HepG2 (cell line): Measurements from ENCODE around the gene THAP6. TPM values are rescaled to one million over a fixed set of nuclear protein-coding genes. Genes with fewer than 3 reads are reported as not detected.

Experiments
- ATAC-seq: fragments of 200-7000 bp; cut with Tn5 transposase; 3 replicates; pipeline ENCODE4 v1.9.1; 2020; ENCODE audit warnings: mild to moderate bottlenecking, moderate library complexity
- BruUV-seq: library from RNA; stranded (reverse); fragments of 400-500 nt; replicated peaks from 2 replicates; lab custom pipeline; 2021; lab: Mats Ljungman, UMichigan
- CTCF ChIA-PET: fragments of 300-600 bp; formaldehyde crosslinking; extraction: SDS; loops from one replicate; lab custom pipeline; 2021; ENCODE audit warnings: low total read pairs, inconsistent platforms, low intra/inter-chr PET ratio; lab: Yijun Ruan, JAX
- POLR2A ChIA-PET: fragments of 350-600 bp; sonication (Branson Sonifier 250); formaldehyde crosslinking; loops from one replicate; lab custom pipeline; 2020; ENCODE audit warnings: antibody characterized with exemption, inconsistent platforms; lab: Yijun Ruan, JAX
- DNase-seq: peaks from one replicate; pipeline ENCODE4 v3.0.0-alpha.2; 2015; ENCODE audit warnings: low spot score
- FAIRE-seq: peaks from 3 replicates; lab custom pipeline; 2011; peaks lifted over from hg19 to GRCh38; lab: Jason Lieb, UNC
- H2AFZ ChIP-seq: one replicate; pipeline ENCODE4 v1.6.1; 2011; ENCODE audit warnings: low read length, inconsistent platforms
- H3K27ac ChIP-seq: fragments of 300-600 bp; 3 replicates; pipeline ENCODE4 v1.8.0; 2011; ENCODE audit warnings: mixed run types, mild to moderate bottlenecking, mixed read lengths, low read length, inconsistent platforms; ENCODE audit not compliant: insufficient read depth; ENCODE audit errors: extremely low read length
- H3K27me3 ChIP-seq, 2 experiments: fragments of 200-600 bp in 1 of 2; 2 replicates in 1 of 2; 3 replicates in 1 of 2; pipeline versions ENCODE4 v1.6.0 to v1.8.0; 2011; ENCODE audit warnings: low read length in 2 of 2, mild to moderate bottlenecking in 2 of 2, moderate library complexity in 2 of 2, inconsistent platforms in 1 of 2; ENCODE audit not compliant: insufficient read depth in 2 of 2, control insufficient read depth in 1 of 2
- H3K36me3 ChIP-seq, 2 experiments: fragments of 200-600 bp in 1 of 2; replicated peaks in 1 of 2; 2 replicates in 1 of 2; 3 replicates in 1 of 2; pipeline versions ENCODE4 v1.5.1 to v1.8.0; 2011; ENCODE audit warnings: low read length in 2 of 2, inconsistent platforms in 1 of 2; ENCODE audit not compliant: insufficient read depth in 2 of 2, control insufficient read depth in 1 of 2
- H3K4me1 ChIP-seq: 2 replicates; pipeline ENCODE4 v1.5.1; 2012; ENCODE audit warnings: low read length, inconsistent platforms; ENCODE audit not compliant: insufficient read depth
- H3K4me2 ChIP-seq: 2 replicates; pipeline ENCODE4 v1.6.0; 2011; ENCODE audit warnings: low read depth, low read length, inconsistent platforms
- H3K4me3 ChIP-seq, 3 experiments: fragments of 200-600 bp in 1 of 3; sonication (generic), shearing (Covaris generic) in 1 of 3; replicated peaks in 1 of 3; 2 replicates each; pipeline ENCODE4 v1.5.1; 2011 to 2016; ENCODE audit warnings: low read length in 3 of 3, inconsistent platforms in 2 of 3, low read depth in 2 of 3, mild to moderate bottlenecking in 2 of 3, control low read depth in 1 of 3, mixed read lengths in 1 of 3; ENCODE audit not compliant: insufficient read depth in 1 of 3
- H3K79me2 ChIP-seq: one replicate; pipeline ENCODE4 v1.6.1; 2011; ENCODE audit warnings: low read length, inconsistent platforms; ENCODE audit not compliant: insufficient read depth
- H3K9ac ChIP-seq: 2 replicates; pipeline ENCODE4 v1.6.0; 2011; ENCODE audit warnings: mild to moderate bottlenecking, low read depth, low read length, inconsistent platforms; ENCODE audit not compliant: insufficient read depth
- H3K9me3 ChIP-seq: 2 replicates; pipeline ENCODE4 v1.5.1; 2012; ENCODE audit warnings: mild to moderate bottlenecking, low read length
- H4K20me1 ChIP-seq: 2 replicates; pipeline ENCODE4 v1.6.0; 2011; ENCODE audit warnings: inconsistent platforms, mild to moderate bottlenecking, low read length, moderate library complexity; ENCODE audit not compliant: insufficient read depth
- CREBL2 ChIP-seq: sonication (generic); formaldehyde crosslinking; IDR thresholded peaks from 2 replicates; pipeline ENCODE4 v1.8.1; 2023; ENCODE audit warnings: missing genetic modification reagents, mild to moderate bottlenecking, borderline replicate concordance
- GLI4 ChIP-seq: sonication (generic); formaldehyde crosslinking; IDR thresholded peaks from 2 replicates; pipeline ENCODE4 v1.5.1; 2020; ENCODE audit warnings: missing genetic modification reagents, mild to moderate bottlenecking, moderate library complexity, borderline replicate concordance
- MIER3 ChIP-seq: IDR thresholded peaks from 2 replicates; pipeline ENCODE4 v1.6.1; 2016; ENCODE audit warnings: missing compliant biosample characterization, borderline replicate concordance
- NCOA1 ChIP-seq: sonication (generic); formaldehyde crosslinking; IDR thresholded peaks from 2 replicates; pipeline ENCODE4 v1.9.0; 2021; ENCODE audit warnings: missing genetic modification reagents
- NR2F2 ChIP-seq: IDR thresholded peaks from 2 replicates; pipeline ENCODE4 v1.6.1; 2012; ENCODE audit warnings: low read depth, inconsistent platforms, borderline replicate concordance
- RAD51 ChIP-seq: fragments of 450-650 bp; IDR thresholded peaks from 2 replicates; pipeline ENCODE4 v1.6.1; 2016; ENCODE audit warnings: borderline replicate concordance
- SKI ChIP-seq: fragments of 450-650 bp; IDR thresholded peaks from one replicate; pipeline ENCODE4 v1.6.1; 2018; ENCODE audit warnings: mild to moderate bottlenecking; ENCODE audit not compliant: partially characterized antibody
- SMAD3 ChIP-seq: sonication (generic); formaldehyde crosslinking; IDR thresholded peaks from 2 replicates; pipeline ENCODE4 v1.4.0; 2020; ENCODE audit warnings: missing genetic modification reagents
- SRY ChIP-seq: sonication (generic); formaldehyde crosslinking; IDR thresholded peaks from 2 replicates; pipeline ENCODE4 v1.8.0; 2022; ENCODE audit warnings: mild to moderate bottlenecking, missing genetic modification reagents
- ZNF746 ChIP-seq: sonication (generic); formaldehyde crosslinking; IDR thresholded peaks from 2 replicates; pipeline ENCODE4 v1.8.0; 2022; ENCODE audit warnings: mild to moderate bottlenecking, missing genetic modification reagents
- ZNF776 ChIP-seq: sonication (generic); formaldehyde crosslinking; IDR thresholded peaks from 2 replicates; pipeline ENCODE4 v1.4.0; 2020; ENCODE audit warnings: mild to moderate bottlenecking, missing genetic modification reagents
- WGBS: methylation state at CpG from one replicate; pipeline ENCODE4 v1.1.6; 2017; ENCODE audit warnings: low lambda C conversion rate; 5-methylcytosine and 5-hydroxymethylcytosine counted together
- in situ Hi-C: cut with HindIII; loops from 2 replicates; pipeline ENCODE4 v1.10.0; 2017; ENCODE audit warnings: low pct_unique_long_range_greater_than_20kb; ENCODE audit not compliant: extremely low pct_ligation_motif_present
- intact Hi-C: fragments of 100-400 bp; cut with micrococcal nuclease; formaldehyde crosslinking; loops from one replicate; pipeline ENCODE4 v1.10.0; 2022; ENCODE audit not compliant: unreplicated experiment
- polyA plus RNA-seq, 8 experiments: library from polyadenylated mRNA; depleted of rRNA in 3 of 8; stranded (reverse) in 7 of 8; unstranded in 1 of 8; fragments of >200 nt; fragmentation: Illumina TruSeq in 4 of 8; extraction: Trizol in 4 of 8; gene quantifications; 2 replicates each; pipeline versions ENCODE4 v1.2.1 to v1.2.3, GENCODE V29; 2011 to 2016; ENCODE audit warnings: low read depth in 4 of 8, missing spikeins in 1 of 8, mixed read lengths in 1 of 8; ENCODE audit not compliant: insufficient read depth in 1 of 8
- total RNA-seq, 5 experiments: library from RNA; depleted of rRNA; stranded (reverse); fragments of >200 nt; fragmentation: Illumina TruSeq; extraction: Trizol; gene quantifications; 2 replicates each; pipeline ENCODE4 v1.2.3, GENCODE V29; 2016; ENCODE audit warnings: low read depth in 1 of 5
- TF ChIP-seq, protein P1 (sequence below): sonication (generic); formaldehyde crosslinking; IDR thresholded peaks from 2 replicates; pipeline ENCODE4 v1.4.0; 2020; ENCODE audit warnings: missing genetic modification reagents
- TF ChIP-seq, protein P2 (sequence below): sonication (generic); IDR thresholded peaks from 2 replicates; pipeline ENCODE4 v1.6.1; 2016; ENCODE audit warnings: low read depth, borderline replicate concordance

Gene THAP6
- total and polyA plus RNA-seq, 2 of the 13 experiments (the other 11 are each of a cell fraction or from before 2014, with no cell fraction given), result 9.3 to 14.7 TPM

DNA sequence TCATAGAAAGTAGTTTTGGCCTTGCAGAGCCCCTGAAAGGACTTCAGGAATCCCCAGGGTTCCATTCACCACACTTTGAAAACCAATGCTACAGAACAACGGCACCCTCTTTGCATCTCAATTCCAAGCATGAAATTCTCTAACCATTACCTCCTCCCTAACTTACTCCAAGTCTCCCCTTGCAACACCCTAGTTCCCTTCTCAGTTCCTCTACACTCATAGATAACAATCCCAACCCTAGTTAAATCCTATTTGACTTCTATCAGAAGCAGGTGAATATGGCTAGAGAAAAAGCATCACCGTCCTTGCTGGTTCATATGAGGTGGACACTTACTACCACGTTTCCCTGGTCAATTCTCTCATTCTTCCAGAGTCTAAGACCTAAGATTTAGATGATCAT is 2.4 kb upstream of the THAP6 start:
- DNase-seq, result no peak
- no peaks in the 10 kb centered on the region for H4K20me1 ChIP-seq
- BruUV-seq, result no TSS peak
- H3K36me3 ChIP-seq, result no peaks in the 10 kb centered on the region; a peak in 1 of 5 replicates
- FAIRE-seq, result no peak
- ATAC-seq, result no peak
- TF ChIP-seq SRY (CRISPR knock-in tag), result no peak
- no peak for TF ChIP-seq SKI
- TF ChIP-seq NCOA1 (CRISPR knock-in tag), result no peak
- peak overlapping the region in 2 of 3 experiments; percentile 22 to 81; a peak in 3 of 6 replicates for H3K4me3 ChIP-seq
- H3K27me3 ChIP-seq, result no peaks in the 10 kb centered on the region; a peak in 1 of 5 replicates
- peak overlapping the region; percentile 11; the same call in 1 of the 2 replicates for H3K9ac ChIP-seq
- ChIA-PET CTCF (no interaction called here), POLR2A (no interaction called here)
- no peaks in the 10 kb centered on the region for H3K9me3 ChIP-seq
- H2AFZ ChIP-seq, result no peak overlapping the region
- 92% methylated on average over 3 of the region's 3 CpGs for WGBS
- H3K4me2 ChIP-seq, result peak overlapping the region; percentile 85
- intact Hi-C loops, result no loop called here
- in situ Hi-C loops, result no loop called here
- H3K27ac ChIP-seq, result no peak overlapping the region
- H3K79me2 ChIP-seq, result peaks cover 62% of the 10 kb centered on the region
- peaks cover 58% of the 10 kb centered on the region for H3K4me1 ChIP-seq

GRCh38 chr4:75512386-75513211 is 1.7 kb upstream of the THAP6 start:
- 43% methylated on average over 6 of the region's 6 CpGs for WGBS
- Histone ChIP-seq H3K27ac (peak overlapping the region; percentile 77), H3K36me3 (peaks cover 0 to 6% of the 10 kb centered on the region in 2 experiments; a peak in 4 of 5 replicates), H3K4me2 (peak overlapping the region; percentile 85), H3K9ac (peak overlapping the region; percentile 88), H3K9me3 (no peaks in the 10 kb centered on the region), H2AFZ (no peak overlapping the region), H3K79me2 (peaks cover 62% of the 10 kb centered on the region), H4K20me1 (no peaks in the 10 kb centered on the region), H3K4me3 (peak overlapping the region; percentile 81 to 98 (median 89); a peak in 5 of 6 replicates), H3K27me3 (no peaks in the 10 kb centered on the region; a peak in 1 of 5 replicates), H3K4me1 (peaks cover 53% of the 10 kb centered on the region)
- BruUV-seq, result no TSS peak
- POLR2A ChIA-PET, result interaction anchor here (1.1 to 2.8 kb wide), 3 partner anchors 13 to 212 kb away, joined by 4 to 19 read pairs (median 10); partner anchors contain the start of gene USO1
- in situ Hi-C loops (no loop called here), intact Hi-C loops (no loop called here)
- no peak for ATAC-seq
- CTCF ChIA-PET, result no interaction called here
- DNase-seq, result peak; percentile 24
- FAIRE-seq, result no peak
- TF ChIP-seq ZNF746 (CRISPR knock-in tag) (no peak), ZNF776 (CRISPR knock-in tag) (no peak), MIER3 (CRISPR knock-in tag) (no peak), CREBL2 (CRISPR knock-in tag) (no peak), RAD51 (no peak), SMAD3 (CRISPR knock-in tag) (no peak), NR2F2 (peak; percentile 52; the same call in 1 of the 2 replicates), GLI4 (no peak)
- TF ChIP-seq, protein P1, sequence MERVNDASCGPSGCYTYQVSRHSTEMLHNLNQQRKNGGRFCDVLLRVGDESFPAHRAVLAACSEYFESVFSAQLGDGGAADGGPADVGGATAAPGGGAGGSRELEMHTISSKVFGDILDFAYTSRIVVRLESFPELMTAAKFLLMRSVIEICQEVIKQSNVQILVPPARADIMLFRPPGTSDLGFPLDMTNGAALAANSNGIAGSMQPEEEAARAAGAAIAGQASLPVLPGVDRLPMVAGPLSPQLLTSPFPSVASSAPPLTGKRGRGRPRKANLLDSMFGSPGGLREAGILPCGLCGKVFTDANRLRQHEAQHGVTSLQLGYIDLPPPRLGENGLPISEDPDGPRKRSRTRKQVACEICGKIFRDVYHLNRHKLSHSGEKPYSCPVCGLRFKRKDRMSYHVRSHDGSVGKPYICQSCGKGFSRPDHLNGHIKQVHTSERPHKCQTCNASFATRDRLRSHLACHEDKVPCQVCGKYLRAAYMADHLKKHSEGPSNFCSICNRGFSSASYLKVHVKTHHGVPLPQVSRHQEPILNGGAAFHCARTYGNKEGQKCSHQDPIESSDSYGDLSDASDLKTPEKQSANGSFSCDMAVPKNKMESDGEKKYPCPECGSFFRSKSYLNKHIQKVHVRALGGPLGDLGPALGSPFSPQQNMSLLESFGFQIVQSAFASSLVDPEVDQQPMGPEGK (CRISPR knock-in tag), result peak; percentile 17; the same call in 1 of the 2 replicates
- TF ChIP-seq, protein P2, sequence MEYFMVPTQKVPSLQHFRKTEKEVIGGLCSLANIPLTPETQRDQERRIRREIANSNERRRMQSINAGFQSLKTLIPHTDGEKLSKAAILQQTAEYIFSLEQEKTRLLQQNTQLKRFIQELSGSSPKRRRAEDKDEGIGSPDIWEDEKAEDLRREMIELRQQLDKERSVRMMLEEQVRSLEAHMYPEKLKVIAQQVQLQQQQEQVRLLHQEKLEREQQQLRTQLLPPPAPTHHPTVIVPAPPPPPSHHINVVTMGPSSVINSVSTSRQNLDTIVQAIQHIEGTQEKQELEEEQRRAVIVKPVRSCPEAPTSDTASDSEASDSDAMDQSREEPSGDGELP, result peak; percentile 65; the same call in 1 of the 2 replicates
